T-helper 1 cell (primary cell): ENCODE results near the gene RINT1.

Experiments used
- DNase-seq, 5 donors: peaks; one replicate each; pipeline ENCODE4 v3.0.0-alpha.2; 2012 to 2020

RINT1 gene

GRCh38 chr7:105600720-105601550, 68.9 kb downstream of the RINT1 start:
- no peak for DNase-seq

GRCh38 chr7:105602325-105603305, 70.6 kb downstream of the RINT1 start:
- DNase-seq, result no peak

DNA sequence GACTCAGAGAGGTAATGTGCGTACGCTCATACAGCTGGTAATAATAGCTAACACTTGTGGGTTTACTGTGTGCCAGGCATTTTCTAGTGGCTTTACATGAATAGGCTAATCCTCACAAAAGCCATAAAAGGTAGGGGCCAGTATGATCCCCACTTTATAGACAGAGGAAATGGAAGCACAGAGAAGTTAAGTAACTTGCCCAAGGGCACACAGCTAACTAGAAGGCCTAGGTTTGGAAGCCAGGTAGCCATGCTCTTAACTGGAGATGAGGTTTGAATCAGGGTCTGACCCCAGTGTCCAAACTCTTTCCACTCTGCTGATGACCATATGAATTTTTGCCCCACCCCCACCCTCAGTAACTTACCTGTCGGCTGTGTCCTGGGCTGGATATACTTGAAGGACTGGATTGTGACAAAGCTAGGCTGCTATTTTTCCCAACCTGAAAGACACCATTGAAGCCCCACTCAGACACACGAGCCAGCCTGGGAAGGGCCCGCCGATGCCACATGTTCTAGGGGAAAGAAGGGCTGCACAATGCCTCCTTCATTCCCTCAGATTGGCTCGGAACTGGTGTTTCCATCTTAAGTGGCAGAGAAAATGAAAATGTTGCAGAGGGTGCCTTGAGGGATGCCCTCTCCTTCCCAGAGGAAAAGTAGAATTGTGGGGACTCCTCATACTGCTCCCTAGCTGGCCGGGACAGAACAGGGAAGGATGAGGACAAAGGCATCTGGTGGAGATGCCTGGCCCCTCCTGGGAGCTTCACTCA, 78.3 kb downstream of the RINT1 start:
- no peak for DNase-seq

DNA sequence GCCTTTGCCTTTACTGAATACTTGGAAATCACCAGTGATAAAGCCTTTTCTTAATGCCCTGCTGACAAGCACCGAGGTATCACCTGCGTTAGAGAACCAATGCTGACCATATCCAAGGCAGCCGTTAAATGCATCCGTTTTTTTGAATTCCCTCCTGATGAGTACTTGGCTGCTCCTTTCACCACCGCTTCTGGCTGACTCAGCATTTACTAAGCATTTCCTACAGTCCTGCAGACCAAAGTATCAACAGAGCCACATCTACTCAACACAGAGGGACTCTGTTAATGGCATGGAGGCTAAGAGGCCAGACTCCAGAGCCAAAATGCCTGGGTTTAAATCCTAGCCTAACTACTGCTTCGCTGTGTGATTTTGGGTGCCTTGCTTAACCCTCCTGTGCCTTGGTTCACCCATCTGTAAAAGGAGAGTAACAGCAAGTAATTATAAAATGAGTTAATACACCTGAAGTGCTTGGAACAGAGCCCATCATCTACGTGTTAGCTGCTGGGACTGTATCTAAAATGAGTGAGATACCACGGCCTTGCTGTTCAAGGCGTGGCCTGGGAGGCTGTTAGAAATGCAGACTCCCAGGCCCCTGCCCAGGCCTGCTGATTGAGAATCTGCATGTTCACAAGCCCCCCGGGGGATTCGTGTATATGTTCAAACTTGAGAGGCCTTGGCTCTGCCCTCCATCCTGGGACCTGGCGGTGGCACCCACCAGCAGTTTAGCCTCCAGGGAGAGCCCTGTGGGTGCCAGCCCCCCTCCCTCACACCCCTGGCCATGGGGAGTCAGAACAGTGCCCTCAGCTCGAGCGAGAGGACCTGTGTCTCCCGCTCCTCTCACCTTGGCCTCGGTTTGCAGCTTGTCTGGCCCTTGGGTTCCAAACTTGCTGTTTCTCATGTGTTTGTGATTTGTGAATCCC, 80.1 kb downstream of the RINT1 start:
- DNase-seq, result no peak

DNA sequence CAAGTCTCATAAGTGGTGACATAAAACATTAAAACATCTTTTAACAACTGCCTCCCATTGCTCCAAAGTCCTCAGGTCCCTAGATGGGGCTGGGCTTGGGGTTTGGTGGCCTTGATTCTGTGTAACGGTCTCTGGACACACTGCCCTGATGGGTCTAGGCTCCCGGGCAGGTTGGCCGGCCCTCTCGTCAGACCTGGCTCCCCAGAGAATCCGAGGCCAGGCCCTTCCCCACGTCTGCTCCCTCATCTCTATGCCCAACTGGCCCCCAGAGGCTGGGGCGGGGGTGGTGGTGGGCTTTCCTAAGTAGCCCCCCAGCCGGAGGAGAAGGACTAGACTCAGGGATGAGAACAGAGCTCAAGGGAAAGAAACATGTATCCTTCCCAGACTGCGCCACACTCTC, 80.8 kb downstream of the RINT1 start:
- no peak for DNase-seq

DNA sequence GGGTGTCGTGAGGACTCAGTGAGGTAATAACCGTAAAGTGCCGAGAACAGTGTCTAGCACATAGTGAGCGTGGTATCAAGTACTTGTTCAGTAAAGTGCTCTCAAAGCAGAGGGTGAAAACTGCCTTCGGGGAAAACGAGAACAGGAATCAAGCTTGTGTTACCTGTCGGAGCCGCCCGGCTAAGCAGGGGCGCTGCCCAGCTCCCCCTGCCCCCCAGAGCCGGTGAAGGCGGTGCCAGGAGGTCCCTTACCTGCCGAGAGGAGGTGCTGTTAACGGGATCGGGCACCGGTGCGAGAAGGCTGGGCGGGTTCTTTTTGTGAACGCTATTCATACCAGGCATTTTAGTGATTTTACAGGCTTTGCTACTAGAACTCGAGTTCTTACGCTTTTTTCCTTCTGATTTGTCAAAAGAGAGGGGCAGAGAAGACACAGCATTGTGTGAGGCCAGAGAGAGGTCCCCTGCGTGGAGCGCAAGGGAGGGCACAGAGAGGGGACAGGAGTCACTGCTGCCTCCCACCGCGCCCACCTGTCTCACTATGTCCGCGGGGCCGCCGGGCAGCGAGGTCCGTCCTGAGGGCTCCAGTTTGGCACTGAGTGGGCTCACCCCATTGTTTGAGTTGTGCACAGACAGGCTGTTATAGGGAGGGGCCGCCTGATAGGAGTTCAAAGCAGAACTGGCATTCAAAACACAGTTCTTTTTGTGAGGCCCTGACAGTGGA, 81.8 kb downstream of the RINT1 start:
- no peak for DNase-seq

DNA sequence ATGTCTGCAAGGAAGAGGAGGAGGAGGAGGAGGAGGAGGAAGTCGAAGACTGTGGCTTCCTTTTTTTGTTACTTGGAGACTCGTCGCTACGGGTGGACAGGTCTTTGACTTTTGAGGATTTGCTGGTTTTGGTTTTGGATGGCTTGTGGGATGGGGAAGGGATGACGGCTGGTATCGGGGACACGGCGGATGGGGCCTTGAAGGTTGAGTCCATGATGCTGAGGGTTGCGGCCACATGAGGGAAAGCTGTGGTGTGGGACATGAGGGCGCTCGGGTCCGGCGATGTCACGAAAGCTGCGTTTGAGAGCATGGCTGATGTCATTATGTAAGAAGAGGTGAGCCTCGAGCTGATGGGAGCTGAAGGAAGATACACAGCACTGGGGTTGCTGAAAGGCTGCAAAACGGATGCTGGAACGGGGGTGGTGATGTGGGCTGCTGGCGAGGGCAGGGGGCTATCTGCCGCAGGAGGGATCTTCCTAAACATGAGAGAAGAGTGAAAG, 82.4 kb downstream of the RINT1 start:
- DNase-seq, result no peak
